Measurements from ENCODE around the gene C2CD4C.

DNA sequence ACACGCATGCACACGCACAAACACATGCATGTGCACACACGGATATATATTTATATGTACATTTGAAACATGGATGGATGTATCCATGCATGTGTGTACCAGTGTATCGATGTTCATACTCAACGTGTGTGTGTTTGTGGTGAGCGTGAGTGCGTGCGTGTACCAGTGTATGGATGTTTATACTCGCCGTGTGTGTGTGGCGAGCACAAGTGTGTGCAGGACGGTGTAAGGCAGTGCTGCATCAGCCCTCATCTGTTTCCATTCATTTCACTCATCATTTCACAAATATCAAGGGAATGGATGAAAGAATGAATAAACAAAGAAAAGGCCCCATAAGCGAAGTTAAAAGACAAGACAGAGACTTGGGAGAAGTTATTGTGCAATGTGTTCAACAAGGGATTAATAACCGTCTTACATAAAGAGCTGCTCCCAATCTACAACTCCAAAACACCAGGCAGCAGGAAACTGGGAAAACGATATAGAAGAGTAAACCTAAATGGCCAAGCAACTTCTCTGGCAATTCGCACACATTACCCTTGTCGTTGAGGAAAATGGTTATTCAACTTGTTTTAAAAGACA lies 42.7 kb downstream of the C2CD4C start:
- TF ChIP-seq, protein P1, sequence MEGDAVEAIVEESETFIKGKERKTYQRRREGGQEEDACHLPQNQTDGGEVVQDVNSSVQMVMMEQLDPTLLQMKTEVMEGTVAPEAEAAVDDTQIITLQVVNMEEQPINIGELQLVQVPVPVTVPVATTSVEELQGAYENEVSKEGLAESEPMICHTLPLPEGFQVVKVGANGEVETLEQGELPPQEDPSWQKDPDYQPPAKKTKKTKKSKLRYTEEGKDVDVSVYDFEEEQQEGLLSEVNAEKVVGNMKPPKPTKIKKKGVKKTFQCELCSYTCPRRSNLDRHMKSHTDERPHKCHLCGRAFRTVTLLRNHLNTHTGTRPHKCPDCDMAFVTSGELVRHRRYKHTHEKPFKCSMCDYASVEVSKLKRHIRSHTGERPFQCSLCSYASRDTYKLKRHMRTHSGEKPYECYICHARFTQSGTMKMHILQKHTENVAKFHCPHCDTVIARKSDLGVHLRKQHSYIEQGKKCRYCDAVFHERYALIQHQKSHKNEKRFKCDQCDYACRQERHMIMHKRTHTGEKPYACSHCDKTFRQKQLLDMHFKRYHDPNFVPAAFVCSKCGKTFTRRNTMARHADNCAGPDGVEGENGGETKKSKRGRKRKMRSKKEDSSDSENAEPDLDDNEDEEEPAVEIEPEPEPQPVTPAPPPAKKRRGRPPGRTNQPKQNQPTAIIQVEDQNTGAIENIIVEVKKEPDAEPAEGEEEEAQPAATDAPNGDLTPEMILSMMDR (IDR thresholded peaks at IDR 0.05; ENCODE audit: poor library complexity, severe bottlenecking) = no peak
- no peak for TF ChIP-seq MXI1 (conservative IDR thresholded peaks at IDR 0.05; ENCODE audit: poor library complexity, severe bottlenecking)
- no peak for TF ChIP-seq TAF1 (IDR thresholded peaks at IDR 0.05; ENCODE audit: low read depth)
- TF ChIP-seq POLR2AphosphoS5 (IDR thresholded peaks at IDR 0.05) = no peak

Data from neural cell (in vitro differentiated cells).